ENCODE data around the gene SCT.

- TF ChIP-seq, protein P1, sequence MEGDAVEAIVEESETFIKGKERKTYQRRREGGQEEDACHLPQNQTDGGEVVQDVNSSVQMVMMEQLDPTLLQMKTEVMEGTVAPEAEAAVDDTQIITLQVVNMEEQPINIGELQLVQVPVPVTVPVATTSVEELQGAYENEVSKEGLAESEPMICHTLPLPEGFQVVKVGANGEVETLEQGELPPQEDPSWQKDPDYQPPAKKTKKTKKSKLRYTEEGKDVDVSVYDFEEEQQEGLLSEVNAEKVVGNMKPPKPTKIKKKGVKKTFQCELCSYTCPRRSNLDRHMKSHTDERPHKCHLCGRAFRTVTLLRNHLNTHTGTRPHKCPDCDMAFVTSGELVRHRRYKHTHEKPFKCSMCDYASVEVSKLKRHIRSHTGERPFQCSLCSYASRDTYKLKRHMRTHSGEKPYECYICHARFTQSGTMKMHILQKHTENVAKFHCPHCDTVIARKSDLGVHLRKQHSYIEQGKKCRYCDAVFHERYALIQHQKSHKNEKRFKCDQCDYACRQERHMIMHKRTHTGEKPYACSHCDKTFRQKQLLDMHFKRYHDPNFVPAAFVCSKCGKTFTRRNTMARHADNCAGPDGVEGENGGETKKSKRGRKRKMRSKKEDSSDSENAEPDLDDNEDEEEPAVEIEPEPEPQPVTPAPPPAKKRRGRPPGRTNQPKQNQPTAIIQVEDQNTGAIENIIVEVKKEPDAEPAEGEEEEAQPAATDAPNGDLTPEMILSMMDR (IDR thresholded peaks at IDR 0.05): no peak
- no peak for TF ChIP-seq EZH2 (IDR thresholded peaks at IDR 0.05; ENCODE audit: borderline replicate concordance, insufficient read depth, low read depth, low read length, poor library complexity, severe bottlenecking)
Measured at GRCh38 chr11:660281-660680, 33.3 kb upstream of the SCT start.

Measured in B cell (primary cell).